Brain microvascular endothelial cell (primary cell): ENCODE data around the gene SIGLEC1.

ENCODE experiments used
- DNase-seq: peaks from one replicate; pipeline ENCODE4 v3.0.0-alpha.2; 2020
- H3K27ac ChIP-seq: fragments of 250-450 bp; sonication (Bioruptor Pico); 2 replicates; pipeline ENCODE4 v1.5.1; 2020; ENCODE audit warnings: mild to moderate bottlenecking, moderate library complexity
- H3K27me3 ChIP-seq: fragments of 250-450 bp; sonication (Bioruptor Pico); replicated peaks from 2 replicates; pipeline ENCODE4 v1.5.1; 2020; ENCODE audit warnings: mild to moderate bottlenecking
- H3K36me3 ChIP-seq: fragments of 250-450 bp; sonication (Bioruptor Pico); replicated peaks from 2 replicates; pipeline ENCODE4 v1.5.1; 2020; ENCODE audit warnings: mild to moderate bottlenecking
- H3K4me3 ChIP-seq: 2 replicates; pipeline ENCODE4 v1.5.1; 2011; ENCODE audit warnings: low read depth, mild to moderate bottlenecking, control low read depth, low read length, moderate library complexity
- in situ Hi-C: cut with HindIII; loops from 2 replicates; pipeline ENCODE4 v1.10.0; 2017; ENCODE audit warnings: low sequenced_read_pairs, low pct_ligation_motif_present
- TF ChIP-seq, protein P1 (sequence below): IDR thresholded peaks from 2 replicates; pipeline ENCODE4 v1.5.1; 2011; ENCODE audit warnings: low read depth, mild to moderate bottlenecking, moderate library complexity, low read length, control low read depth, inconsistent platforms; ENCODE audit errors: missing control alignments

The SIGLEC1 gene

DNA sequence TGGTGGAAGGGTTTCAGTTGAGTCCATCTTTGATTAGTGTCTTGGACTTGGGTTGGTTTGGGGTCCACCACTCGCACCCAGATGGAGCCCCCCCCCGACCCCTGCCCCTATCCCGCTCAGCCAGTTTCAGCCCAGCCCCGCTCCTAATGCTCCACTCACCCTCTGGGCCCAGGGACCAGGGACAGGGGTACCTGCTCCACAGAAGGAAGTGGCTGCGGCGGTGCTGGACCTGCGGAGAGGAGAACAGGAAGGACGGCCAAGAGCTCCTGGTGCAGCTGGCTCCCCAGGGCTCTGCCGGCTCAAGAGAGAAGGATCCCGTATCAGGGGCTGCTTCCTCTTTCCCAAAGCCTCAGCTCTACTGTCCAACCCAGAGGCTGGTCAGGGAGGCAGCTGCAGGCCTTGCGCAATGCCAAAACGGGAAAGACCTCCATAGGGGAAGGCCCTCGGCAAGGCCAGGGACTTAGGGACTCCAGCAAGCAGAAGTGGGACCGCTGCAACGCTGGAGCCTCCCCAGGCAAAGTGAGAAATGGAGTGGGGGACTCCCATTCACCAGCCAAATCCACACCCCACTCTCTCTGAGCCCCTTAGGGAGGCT lies at the start of gene SIGLEC1:
SIGLEC1 (minus strand) TSS at position 322 of the 595 bp plus-strand sequence. CDS start 5,472 bp downstream, outside the sequence.
- DNase-seq, result no peak

DNA sequence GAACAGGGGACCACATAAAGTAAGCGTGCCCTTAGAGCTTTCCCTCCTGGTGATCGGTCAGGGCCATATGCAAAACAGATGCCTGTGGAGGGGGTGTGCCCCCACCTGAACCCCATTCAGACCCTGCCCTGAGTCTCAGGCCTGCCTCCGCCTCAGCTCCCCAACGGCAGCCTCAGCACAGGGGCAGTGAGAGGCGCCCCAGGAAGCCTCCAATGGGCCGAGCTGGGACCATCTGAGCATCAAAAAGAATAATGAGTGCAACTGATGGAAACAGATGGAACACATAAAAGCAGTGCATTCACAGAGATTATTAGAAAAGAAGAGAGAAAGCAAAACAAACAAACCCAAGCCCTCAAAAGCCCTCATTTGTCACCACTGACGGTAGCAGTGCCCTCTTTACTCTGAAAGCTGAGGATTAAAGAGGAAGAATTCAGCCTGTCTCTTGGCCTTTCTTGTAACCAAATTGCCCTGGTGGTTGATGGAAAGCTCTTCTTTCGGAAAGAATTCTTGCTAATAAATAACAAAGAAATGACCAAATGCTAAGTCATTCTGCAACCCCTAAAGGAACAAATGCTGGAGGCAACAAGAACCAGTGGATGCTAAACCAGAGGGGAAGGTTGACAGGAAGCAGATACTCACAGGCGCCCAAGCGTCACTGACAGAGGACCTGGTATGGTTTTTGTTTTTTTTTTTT lies 48.4 kb upstream of the SIGLEC1 start:
- no peak for DNase-seq
- no peak overlapping the region for H3K4me3 ChIP-seq
- H3K27me3 ChIP-seq, result no peaks in the 10 kb centered on the region
- H3K36me3 ChIP-seq, result peaks cover 13% of the 10 kb centered on the region
- TF ChIP-seq, protein P1, sequence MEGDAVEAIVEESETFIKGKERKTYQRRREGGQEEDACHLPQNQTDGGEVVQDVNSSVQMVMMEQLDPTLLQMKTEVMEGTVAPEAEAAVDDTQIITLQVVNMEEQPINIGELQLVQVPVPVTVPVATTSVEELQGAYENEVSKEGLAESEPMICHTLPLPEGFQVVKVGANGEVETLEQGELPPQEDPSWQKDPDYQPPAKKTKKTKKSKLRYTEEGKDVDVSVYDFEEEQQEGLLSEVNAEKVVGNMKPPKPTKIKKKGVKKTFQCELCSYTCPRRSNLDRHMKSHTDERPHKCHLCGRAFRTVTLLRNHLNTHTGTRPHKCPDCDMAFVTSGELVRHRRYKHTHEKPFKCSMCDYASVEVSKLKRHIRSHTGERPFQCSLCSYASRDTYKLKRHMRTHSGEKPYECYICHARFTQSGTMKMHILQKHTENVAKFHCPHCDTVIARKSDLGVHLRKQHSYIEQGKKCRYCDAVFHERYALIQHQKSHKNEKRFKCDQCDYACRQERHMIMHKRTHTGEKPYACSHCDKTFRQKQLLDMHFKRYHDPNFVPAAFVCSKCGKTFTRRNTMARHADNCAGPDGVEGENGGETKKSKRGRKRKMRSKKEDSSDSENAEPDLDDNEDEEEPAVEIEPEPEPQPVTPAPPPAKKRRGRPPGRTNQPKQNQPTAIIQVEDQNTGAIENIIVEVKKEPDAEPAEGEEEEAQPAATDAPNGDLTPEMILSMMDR, result no peak
- in situ Hi-C loops, result no loop called here
- H3K27ac ChIP-seq, result no peak overlapping the region

More for the DNA sequence above, at the start of gene SIGLEC1:
- TF ChIP-seq, protein P1, result no peak
- no peak within 1 kb of the TSS for H3K4me3 ChIP-seq
- in situ Hi-C loops, result no loop called here
- H3K36me3 ChIP-seq, result no peaks in the 10 kb centered on the region
- no peak within 1 kb of the TSS for H3K27ac ChIP-seq
- H3K27me3 ChIP-seq, result no peaks in the 10 kb centered on the region

DNA sequence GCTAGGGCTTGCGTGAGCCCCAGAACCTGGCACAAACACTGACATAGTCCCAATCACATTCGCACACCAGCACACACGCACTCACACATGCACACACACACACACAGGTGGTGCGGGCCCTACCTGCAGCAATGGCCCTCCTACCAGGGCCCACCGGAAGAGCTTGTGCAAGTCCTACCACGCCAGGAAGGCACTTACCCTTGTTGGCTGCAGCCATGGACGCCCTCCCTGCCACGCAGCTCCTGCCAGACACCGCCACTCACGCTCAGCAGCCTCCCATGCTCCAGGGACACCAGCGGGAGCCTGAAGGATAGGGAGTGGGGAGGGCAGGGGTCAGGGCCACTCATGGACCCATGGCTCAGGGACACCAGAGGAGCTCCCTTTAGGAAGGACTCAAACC lies 47.5 kb upstream of the SIGLEC1 start:
- TF ChIP-seq, protein P1, result no peak
- H3K36me3 ChIP-seq, result peaks cover 16% of the 10 kb centered on the region
- no peaks in the 10 kb centered on the region for H3K27me3 ChIP-seq
- DNase-seq, result no peak
- in situ Hi-C loops, result no loop called here
- H3K4me3 ChIP-seq, result no peak overlapping the region
- H3K27ac ChIP-seq, result no peak overlapping the region

DNA sequence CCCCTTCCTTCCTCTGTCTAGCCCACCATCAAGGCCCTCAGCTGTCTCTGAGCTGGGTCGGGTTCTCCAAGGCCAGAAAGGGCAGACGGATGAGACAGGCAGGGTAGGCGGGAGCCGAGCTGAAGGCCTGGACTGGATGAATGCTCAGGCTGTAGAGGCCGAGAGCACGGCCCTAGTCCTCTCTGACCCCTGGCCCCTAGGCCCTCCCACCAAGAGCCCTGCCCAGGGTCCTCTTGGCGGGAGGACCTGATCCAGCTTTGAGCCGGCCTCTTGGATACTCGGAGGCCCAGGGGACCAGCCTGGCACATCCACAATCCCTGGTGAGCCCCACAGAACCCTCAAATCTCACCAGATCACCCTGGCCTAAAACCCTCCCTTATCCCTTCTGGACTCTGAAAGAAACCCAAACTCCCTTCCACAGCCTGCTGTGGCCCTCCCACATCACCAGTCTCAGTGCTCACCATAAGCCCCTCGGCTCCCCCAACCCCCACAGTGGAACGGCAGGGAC lies 47.0 kb upstream of the SIGLEC1 start:
- in situ Hi-C loops, result no loop called here
- no peak overlapping the region for H3K4me3 ChIP-seq
- DNase-seq, result no peak
- peaks cover 16% of the 10 kb centered on the region for H3K36me3 ChIP-seq
- no peaks in the 10 kb centered on the region for H3K27me3 ChIP-seq
- TF ChIP-seq, protein P1, result no peak
- H3K27ac ChIP-seq, result no peak overlapping the region

DNA sequence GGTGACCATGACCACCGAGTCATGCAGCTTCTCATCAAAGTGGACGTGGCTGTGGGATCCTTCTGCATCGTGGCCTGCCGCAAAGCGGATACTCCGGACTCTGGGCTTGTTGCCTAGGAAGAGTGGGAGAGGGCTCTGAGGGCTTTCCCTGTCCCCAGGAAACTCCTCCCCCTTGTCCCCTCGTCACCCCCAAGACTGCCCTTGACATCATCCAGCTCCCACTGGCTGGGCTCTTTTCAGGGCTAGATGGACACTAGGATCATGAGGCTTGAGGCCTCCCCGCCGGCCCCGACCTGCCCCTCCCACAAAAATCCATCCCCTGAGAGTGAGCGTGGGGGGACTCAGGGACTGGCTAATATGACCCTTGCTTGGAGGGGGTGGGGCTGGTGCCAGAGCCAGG lies 46.2 kb upstream of the SIGLEC1 start:
- Histone ChIP-seq H3K36me3 (peaks cover 16% of the 10 kb centered on the region), H3K4me3 (no peak overlapping the region), H3K27me3 (no peaks in the 10 kb centered on the region), H3K27ac (no peak overlapping the region)
- DNase-seq, result no peak
- TF ChIP-seq, protein P1, result no peak
- in situ Hi-C loops, result no loop called here

DNA sequence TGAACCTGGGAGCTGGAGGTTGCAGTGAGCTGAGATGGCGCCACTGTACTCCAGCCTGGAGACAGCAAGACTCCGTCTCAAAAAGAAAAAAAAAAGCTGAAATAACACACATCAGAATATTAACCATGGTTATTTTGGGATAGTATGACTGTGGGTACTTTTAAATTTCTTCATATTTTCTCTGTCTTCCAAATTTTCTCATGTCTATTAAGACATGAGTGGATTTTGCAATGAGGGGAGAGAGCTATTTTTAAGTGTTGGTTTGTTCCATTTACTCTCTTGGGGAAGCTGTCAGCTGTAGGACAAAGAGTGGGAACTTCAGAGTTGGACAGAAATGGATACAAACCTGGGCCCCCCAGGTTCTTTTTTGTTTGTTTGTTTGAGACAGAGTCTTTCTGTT lies 44.9 kb upstream of the SIGLEC1 start:
- H3K4me3 ChIP-seq, result no peak overlapping the region
- in situ Hi-C loops, result no loop called here
- TF ChIP-seq, protein P1, result no peak
- DNase-seq, result no peak
- no peaks in the 10 kb centered on the region for H3K27me3 ChIP-seq
- H3K27ac ChIP-seq, result no peak overlapping the region
- H3K36me3 ChIP-seq, result peaks cover 16% of the 10 kb centered on the region
